HFF-Myc (cell line): ENCODE measurements around the gene P2RY8.

Source experiments
- DNase-seq: peaks from one replicate; pipeline ENCODE4 v3.0.0-alpha.2; 2011; ENCODE audit warnings: low read depth; ENCODE audit errors: extremely low read depth
- H3K4me3 ChIP-seq: replicated peaks from 2 replicates; pipeline ENCODE4 v1.5.1; 2011; ENCODE audit warnings: low read depth, mild to moderate bottlenecking, control low read depth, low read length
- TF ChIP-seq, protein P1 (sequence below): IDR thresholded peaks from 2 replicates; pipeline ENCODE4 v1.5.1; 2012; ENCODE audit warnings: mild to moderate bottlenecking, low read depth, low read length, control low read depth; ENCODE audit errors: missing control alignments

The P2RY8 gene

DNA sequence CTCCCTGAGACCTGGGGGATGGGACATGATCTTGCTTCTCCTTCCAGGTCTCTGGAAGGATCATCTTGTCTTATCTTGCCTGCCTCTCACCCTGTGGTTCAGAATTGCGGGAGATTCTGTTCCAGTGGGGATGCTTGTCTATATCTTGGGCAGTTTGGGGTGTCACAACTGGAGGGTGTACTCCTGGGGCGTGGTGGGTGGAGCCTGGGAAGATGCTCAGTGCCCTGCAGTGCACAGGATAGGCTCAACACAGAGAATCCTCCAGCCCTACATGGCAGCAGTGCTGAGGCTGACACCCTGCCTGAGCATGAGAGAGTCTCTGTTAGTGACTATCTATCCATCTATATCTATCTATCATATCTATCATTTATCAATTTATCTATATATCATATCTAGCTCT is 7.7 kb downstream of the P2RY8 start:
- TF ChIP-seq, protein P1, sequence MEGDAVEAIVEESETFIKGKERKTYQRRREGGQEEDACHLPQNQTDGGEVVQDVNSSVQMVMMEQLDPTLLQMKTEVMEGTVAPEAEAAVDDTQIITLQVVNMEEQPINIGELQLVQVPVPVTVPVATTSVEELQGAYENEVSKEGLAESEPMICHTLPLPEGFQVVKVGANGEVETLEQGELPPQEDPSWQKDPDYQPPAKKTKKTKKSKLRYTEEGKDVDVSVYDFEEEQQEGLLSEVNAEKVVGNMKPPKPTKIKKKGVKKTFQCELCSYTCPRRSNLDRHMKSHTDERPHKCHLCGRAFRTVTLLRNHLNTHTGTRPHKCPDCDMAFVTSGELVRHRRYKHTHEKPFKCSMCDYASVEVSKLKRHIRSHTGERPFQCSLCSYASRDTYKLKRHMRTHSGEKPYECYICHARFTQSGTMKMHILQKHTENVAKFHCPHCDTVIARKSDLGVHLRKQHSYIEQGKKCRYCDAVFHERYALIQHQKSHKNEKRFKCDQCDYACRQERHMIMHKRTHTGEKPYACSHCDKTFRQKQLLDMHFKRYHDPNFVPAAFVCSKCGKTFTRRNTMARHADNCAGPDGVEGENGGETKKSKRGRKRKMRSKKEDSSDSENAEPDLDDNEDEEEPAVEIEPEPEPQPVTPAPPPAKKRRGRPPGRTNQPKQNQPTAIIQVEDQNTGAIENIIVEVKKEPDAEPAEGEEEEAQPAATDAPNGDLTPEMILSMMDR: no peak
- no peak overlapping the region for H3K4me3 ChIP-seq
- no peak for DNase-seq

DNA sequence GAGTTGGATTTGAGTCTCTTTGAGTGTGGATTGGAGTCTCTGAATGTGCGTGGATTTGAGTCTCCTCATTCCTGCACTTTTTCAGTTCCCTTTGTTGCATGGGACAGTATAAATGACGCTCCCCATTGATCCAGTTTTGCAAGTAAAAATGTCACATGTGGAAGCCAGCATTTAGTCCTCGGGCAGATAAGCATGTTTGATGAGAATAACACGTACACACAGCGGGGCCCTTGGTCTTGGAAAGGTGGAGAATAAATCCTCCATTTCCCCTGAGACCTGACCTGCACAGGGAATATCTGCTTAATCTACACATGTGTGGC is 8.1 kb downstream of the P2RY8 start:
- DNase-seq: no peak

DNA sequence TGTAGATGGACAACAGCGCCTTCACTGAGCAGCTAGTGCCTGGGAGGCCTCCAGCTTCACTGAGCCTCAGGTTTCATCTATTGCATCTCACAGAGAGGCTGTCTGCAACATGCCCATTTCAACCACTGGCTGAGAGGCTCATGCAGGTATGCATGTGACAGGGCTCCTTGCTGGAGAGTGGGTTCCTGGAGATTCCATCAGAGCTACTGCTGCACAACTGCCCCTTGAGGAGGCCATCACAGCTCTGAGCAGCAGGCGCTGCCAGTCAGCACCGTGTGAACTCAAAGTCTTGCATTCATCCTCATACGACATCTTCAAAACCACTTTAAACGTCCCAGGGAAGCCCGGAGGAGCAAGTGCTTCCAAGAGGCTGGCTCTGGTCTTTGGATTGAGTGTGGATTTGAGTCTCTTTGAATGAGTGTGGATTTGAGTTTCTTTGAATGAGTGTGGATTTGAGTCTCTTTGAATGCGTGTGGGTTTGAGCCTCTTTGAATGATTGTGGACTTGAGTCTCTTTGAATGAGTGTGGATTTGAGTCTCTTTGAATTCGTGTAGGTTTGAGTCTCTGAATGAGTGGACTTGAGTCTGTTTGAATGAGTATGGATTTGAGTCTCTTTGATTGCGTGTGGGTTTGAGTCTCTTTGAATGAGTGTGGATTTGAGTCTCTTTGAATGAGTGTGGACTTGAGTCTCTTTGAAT is 8.7 kb downstream of the P2RY8 start:
- DNase-seq: no peak
- no peak overlapping the region for H3K4me3 ChIP-seq
- TF ChIP-seq, protein P1: no peak

More for the DNA sequence above, 8.1 kb downstream of the P2RY8 start:
- TF ChIP-seq, protein P1: no peak
- no peak overlapping the region for H3K4me3 ChIP-seq

DNA sequence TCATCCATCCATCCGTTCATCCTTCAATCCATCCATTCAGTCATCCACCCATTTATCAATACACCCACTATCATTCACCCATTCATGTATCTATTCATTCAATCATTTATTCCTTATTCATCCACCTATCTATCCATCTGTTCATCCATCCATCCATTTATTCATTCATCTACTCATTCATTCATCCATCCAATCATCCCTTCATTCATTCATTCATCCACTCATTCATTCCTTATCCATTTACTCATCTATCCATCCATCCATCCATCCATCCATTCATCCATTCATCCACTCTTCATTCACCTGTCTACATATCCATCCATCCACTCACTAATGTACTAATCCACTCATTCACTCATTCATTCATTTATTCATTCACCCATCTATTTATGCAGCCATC is 9.5 kb downstream of the P2RY8 start:
- TF ChIP-seq, protein P1: no peak
- DNase-seq: no peak

DNA sequence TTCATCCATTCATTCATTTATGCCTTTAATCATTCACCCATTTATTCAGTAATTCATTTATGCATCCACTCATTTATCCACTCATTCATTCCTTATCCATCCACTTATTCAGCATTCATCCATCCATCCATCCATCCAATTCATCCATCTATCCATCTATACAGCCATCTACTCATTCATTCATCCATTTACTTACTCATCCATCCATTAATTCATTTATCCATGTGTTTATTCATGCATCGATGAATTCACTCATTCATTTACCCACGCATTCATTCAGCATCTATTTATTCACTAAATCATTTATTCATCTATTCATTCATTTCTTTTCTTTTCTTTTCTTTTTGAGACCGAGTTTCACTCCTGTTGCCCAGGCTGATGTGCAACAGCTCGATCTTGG is 10.4 kb downstream of the P2RY8 start:
- H3K4me3 ChIP-seq: no peak overlapping the region
- TF ChIP-seq, protein P1: no peak
- no peak for DNase-seq

More for the DNA sequence above, 9.5 kb downstream of the P2RY8 start:
- no peak overlapping the region for H3K4me3 ChIP-seq

DNA sequence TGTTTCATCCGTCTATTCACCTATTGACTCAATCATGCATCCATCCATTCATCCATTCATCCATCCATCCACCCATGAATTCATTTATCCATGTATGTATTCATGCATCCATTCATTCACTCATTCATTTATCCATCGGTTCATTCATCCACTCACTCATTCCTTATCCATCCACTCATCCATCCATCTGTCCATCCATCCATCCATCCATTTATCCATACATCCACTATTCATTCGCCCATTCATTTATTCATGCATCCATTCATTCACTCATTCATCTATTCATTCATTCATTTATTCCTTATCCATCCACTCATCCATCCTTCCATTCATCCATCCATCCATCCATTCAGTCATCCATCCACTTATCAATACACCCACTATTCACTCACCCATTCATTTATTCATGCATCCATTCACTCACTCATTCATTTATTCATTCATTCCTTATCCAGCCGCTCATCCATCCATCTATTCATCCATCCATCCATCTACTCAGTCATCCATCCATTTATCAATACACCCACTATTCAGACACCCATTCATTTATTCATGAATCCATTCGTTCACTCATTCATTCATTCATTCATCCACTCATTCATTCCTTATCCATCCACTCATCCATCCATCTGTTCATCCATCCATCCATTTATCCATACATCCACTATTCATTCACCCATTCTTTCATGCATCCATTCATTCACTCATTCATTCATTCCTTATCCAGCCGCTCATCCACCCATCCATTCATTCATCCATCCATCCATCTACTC is 11.2 kb downstream of the P2RY8 start:
- TF ChIP-seq, protein P1: no peak
- no peak overlapping the region for H3K4me3 ChIP-seq
- no peak for DNase-seq
